H9 (cell line): Measurements from ENCODE around the gene SLC19A1. TPM values are rescaled to one million over a fixed set of nuclear protein-coding genes. Genes with fewer than 3 reads are reported as not detected.

Experiments
- DNase-seq: peaks from one replicate; pipeline ENCODE4 v3.0.0-alpha.2; 2017
- H2AFZ ChIP-seq: one replicate; pipeline ENCODE4 v1.6.1; 2013; ENCODE audit warnings: mild to moderate bottlenecking, low read length, control low read depth, moderate library complexity
- H2AK5ac ChIP-seq: 2 replicates; pipeline ENCODE4 v1.6.1; 2013; ENCODE audit warnings: low read length, control low read depth, mixed read lengths; ENCODE audit not compliant: insufficient read length
- H2BK120ac ChIP-seq: one replicate; pipeline ENCODE4 v1.6.1; 2013; ENCODE audit warnings: low read depth, mild to moderate bottlenecking, low read length, control low read depth, inconsistent platforms; ENCODE audit not compliant: poor library complexity, severe bottlenecking
- H2BK12ac ChIP-seq: 2 replicates; pipeline ENCODE4 v1.6.1; 2013; ENCODE audit warnings: low read length, control low read depth, mixed read lengths, low read depth; ENCODE audit not compliant: insufficient read length
- H2BK15ac ChIP-seq: 2 replicates; pipeline ENCODE4 v1.6.1; 2013; ENCODE audit warnings: low read depth, low read length, control low read depth
- H2BK20ac ChIP-seq: one replicate; pipeline ENCODE4 v1.6.1; 2013; ENCODE audit warnings: low read depth, mild to moderate bottlenecking, low read length, control low read depth, inconsistent platforms; ENCODE audit not compliant: poor library complexity, severe bottlenecking
- H2BK5ac ChIP-seq: 2 replicates; pipeline ENCODE4 v1.6.1; 2013; ENCODE audit warnings: low read length, control low read depth, mixed read lengths; ENCODE audit not compliant: insufficient read length
- H3K14ac ChIP-seq: 2 replicates; pipeline ENCODE4 v1.6.1; 2013; ENCODE audit warnings: low read length, control low read depth; ENCODE audit not compliant: insufficient read depth
- H3K18ac ChIP-seq: 2 replicates; pipeline ENCODE4 v1.6.1; 2013; ENCODE audit warnings: low read depth, mild to moderate bottlenecking, mixed read lengths, low read length, control low read depth; ENCODE audit not compliant: insufficient read length
- H3K23ac ChIP-seq: 2 replicates; pipeline ENCODE4 v1.6.1; 2013; ENCODE audit warnings: low read length, control low read depth, mixed read lengths, low read depth; ENCODE audit not compliant: insufficient read length
- H3K23me2 ChIP-seq: 2 replicates; pipeline ENCODE4 v1.6.1; 2013; ENCODE audit warnings: low read depth, mild to moderate bottlenecking, mixed read lengths, low read length, control low read depth; ENCODE audit not compliant: insufficient read length, poor library complexity, severe bottlenecking
- H3K27ac ChIP-seq: 2 replicates; pipeline ENCODE4 v1.5.1; 2013; ENCODE audit warnings: low read length, control low read depth, mixed read lengths, low read depth; ENCODE audit not compliant: insufficient read length
- H3K27me3 ChIP-seq: 2 replicates; pipeline ENCODE4 v1.6.1; 2013; ENCODE audit warnings: low read length, control low read depth, inconsistent platforms; ENCODE audit not compliant: insufficient read depth
- H3K4ac ChIP-seq: 2 replicates; pipeline ENCODE4 v1.6.1; 2013; ENCODE audit warnings: low read depth, mild to moderate bottlenecking, control low read depth, inconsistent platforms, low read length, moderate library complexity
- H3K4me1 ChIP-seq: 2 replicates; pipeline ENCODE4 v1.6.1; 2013; ENCODE audit warnings: low read length, control low read depth, inconsistent platforms; ENCODE audit not compliant: insufficient read depth
- H3K4me2 ChIP-seq: 2 replicates; pipeline ENCODE4 v1.6.1; 2013; ENCODE audit warnings: low read length, control low read depth, mixed read lengths; ENCODE audit not compliant: insufficient read length, insufficient read depth
- H3K56ac ChIP-seq: 2 replicates; pipeline ENCODE4 v1.6.1; 2013; ENCODE audit warnings: low read depth, mild to moderate bottlenecking, mixed read lengths, low read length, control low read depth; ENCODE audit not compliant: insufficient read length
- H3K79me1 ChIP-seq: 2 replicates; pipeline ENCODE4 v1.6.1; 2013; ENCODE audit warnings: low read depth, mild to moderate bottlenecking, moderate library complexity, low read length, control low read depth, inconsistent platforms; ENCODE audit not compliant: insufficient read depth, poor library complexity, severe bottlenecking
- H3K79me2 ChIP-seq: 2 replicates; pipeline ENCODE4 v1.6.1; 2013; ENCODE audit warnings: low read length, control low read depth, inconsistent platforms; ENCODE audit not compliant: insufficient read depth
- H3K9ac ChIP-seq: 2 replicates; pipeline ENCODE4 v1.6.1; 2013; ENCODE audit warnings: low read length, control low read depth, mixed read lengths; ENCODE audit not compliant: insufficient read length; ENCODE audit errors: extremely low read depth
- H3K9me3 ChIP-seq: one replicate; pipeline ENCODE4 v1.6.1; 2013; ENCODE audit warnings: low read depth, low read length, inconsistent platforms; ENCODE audit not compliant: control insufficient read depth
- H3T11ph ChIP-seq: one replicate; pipeline ENCODE4 v1.6.1; 2013; ENCODE audit warnings: mild to moderate bottlenecking, low read length, control low read depth, inconsistent platforms
- H4K20me1 ChIP-seq: one replicate; pipeline ENCODE4 v1.6.1; 2013; ENCODE audit not compliant: control insufficient read depth, insufficient read length, insufficient read depth
- H4K5ac ChIP-seq: 2 replicates; pipeline ENCODE4 v1.6.1; 2013; ENCODE audit warnings: low read depth, mild to moderate bottlenecking, mixed read lengths, low read length, control low read depth; ENCODE audit not compliant: insufficient read length
- H4K8ac ChIP-seq: replicated peaks from 2 replicates; pipeline ENCODE4 v1.6.1; 2013; ENCODE audit warnings: low read length, control low read depth, mixed read lengths, low read depth; ENCODE audit not compliant: insufficient read length
- H4K91ac ChIP-seq: 2 replicates; pipeline ENCODE4 v1.6.1; 2013; ENCODE audit warnings: low read depth, mild to moderate bottlenecking, moderate library complexity, mixed read lengths, low read length, control low read depth; ENCODE audit not compliant: insufficient read length
- H3K27ac Mint-ChIP-seq, 3 experiments: 2 replicates in 2 of 3; 3 replicates in 1 of 3; pipeline ENCODE4 v1.8.0; 2020 to 2021; ENCODE audit warnings: mixed read lengths in 3 of 3, mild to moderate bottlenecking in 1 of 3, moderate library complexity in 1 of 3
- H3K27me3 Mint-ChIP-seq: 2 replicates; pipeline ENCODE4 v1.8.0; 2021; ENCODE audit warnings: low read depth, mild to moderate bottlenecking, moderate library complexity, mixed read lengths
- H3K36me3 Mint-ChIP-seq, 3 experiments: 2 replicates in 2 of 3; 3 replicates in 1 of 3; pipeline ENCODE4 v1.8.0; 2020 to 2021; ENCODE audit warnings: low read depth in 3 of 3, mixed read lengths in 3 of 3; ENCODE audit not compliant: insufficient read depth in 1 of 3
- H3K4me1 Mint-ChIP-seq, 2 experiments: 2 replicates each; pipeline ENCODE4 v1.8.0; 2020; ENCODE audit warnings: mixed read lengths in 2 of 2
- H3K4me3 Mint-ChIP-seq, 2 experiments: 2 replicates in 1 of 2; 3 replicates in 1 of 2; pipeline ENCODE4 v1.8.0; 2020 to 2021; ENCODE audit warnings: mild to moderate bottlenecking in 2 of 2, mixed read lengths in 2 of 2, moderate library complexity in 1 of 2
- H3K9me3 Mint-ChIP-seq, 2 experiments: 2 replicates in 1 of 2; 3 replicates in 1 of 2; pipeline ENCODE4 v1.8.0; 2020; ENCODE audit warnings: mild to moderate bottlenecking in 2 of 2, mixed read lengths in 2 of 2, moderate library complexity in 1 of 2
- WGBS: extraction: QIAGEN DNeasy Blood & Tissue Kit; methylation state at CpG from one replicate; pipeline ENCODE4 v1.1.7; 2013; ENCODE audit warnings: missing lambda C conversion rate, low lambda C conversion rate, mixed read lengths; ENCODE audit not compliant: insufficient read length; ENCODE audit errors: extremely low coverage; 5-methylcytosine and 5-hydroxymethylcytosine counted together
- total RNA-seq: library from RNA; stranded (reverse); gene quantifications from 2 replicates; pipeline ENCODE4 v1.2.1, GENCODE V29; 2021
- TF ChIP-seq, protein P1 (sequence below): fragments of 200-600 bp; sonication (generic); conservative IDR thresholded peaks from 3 replicates; pipeline ENCODE4 v1.8.0; 2021; ENCODE audit warnings: antibody characterized with exemption, mild to moderate bottlenecking

Gene SLC19A1
- total RNA-seq, 1 experiment from 2014 or later, result 32.4 TPM

- no peaks in the 10 kb centered on the region for H3K23me2 ChIP-seq
- H3K4me1 ChIP-seq, result peaks cover 4% of the 10 kb centered on the region; the same call in 1 of the 2 replicates
- no peak overlapping the region for H2BK5ac ChIP-seq
- no peak overlapping the region for H2AFZ ChIP-seq
- H3K9me3 ChIP-seq, result no peaks in the 10 kb centered on the region
- no peaks in the 10 kb centered on the region for H3K9me3 Mint-ChIP-seq
- no peak overlapping the region for H2AK5ac ChIP-seq
- no peak overlapping the region for H2BK15ac ChIP-seq
- H3K27ac ChIP-seq, result no peak overlapping the region
- H3K56ac ChIP-seq, result no peak overlapping the region
- H3K18ac ChIP-seq, result no peak overlapping the region
- WGBS, result no CpG with 5 or more reads among the region's 14 CpGs
- no peak overlapping the region for H3K23ac ChIP-seq
- peaks cover 2 to 9% of the 10 kb centered on the region in 2 experiments; a peak in 3 of 4 replicates for H3K4me1 Mint-ChIP-seq
- no peaks in the 10 kb centered on the region for H3K36me3 Mint-ChIP-seq
- H2BK20ac ChIP-seq, result no peak overlapping the region
- no peak overlapping the region for H4K8ac ChIP-seq
- no peak overlapping the region for H3K14ac ChIP-seq
- DNase-seq, result no peak
- no peak overlapping the region for H3K4me2 ChIP-seq
- H3T11ph ChIP-seq, result no peak overlapping the region
- no peak overlapping the region for H4K5ac ChIP-seq
- H3K4me3 Mint-ChIP-seq, result no peak overlapping the region
- TF ChIP-seq, protein P1, sequence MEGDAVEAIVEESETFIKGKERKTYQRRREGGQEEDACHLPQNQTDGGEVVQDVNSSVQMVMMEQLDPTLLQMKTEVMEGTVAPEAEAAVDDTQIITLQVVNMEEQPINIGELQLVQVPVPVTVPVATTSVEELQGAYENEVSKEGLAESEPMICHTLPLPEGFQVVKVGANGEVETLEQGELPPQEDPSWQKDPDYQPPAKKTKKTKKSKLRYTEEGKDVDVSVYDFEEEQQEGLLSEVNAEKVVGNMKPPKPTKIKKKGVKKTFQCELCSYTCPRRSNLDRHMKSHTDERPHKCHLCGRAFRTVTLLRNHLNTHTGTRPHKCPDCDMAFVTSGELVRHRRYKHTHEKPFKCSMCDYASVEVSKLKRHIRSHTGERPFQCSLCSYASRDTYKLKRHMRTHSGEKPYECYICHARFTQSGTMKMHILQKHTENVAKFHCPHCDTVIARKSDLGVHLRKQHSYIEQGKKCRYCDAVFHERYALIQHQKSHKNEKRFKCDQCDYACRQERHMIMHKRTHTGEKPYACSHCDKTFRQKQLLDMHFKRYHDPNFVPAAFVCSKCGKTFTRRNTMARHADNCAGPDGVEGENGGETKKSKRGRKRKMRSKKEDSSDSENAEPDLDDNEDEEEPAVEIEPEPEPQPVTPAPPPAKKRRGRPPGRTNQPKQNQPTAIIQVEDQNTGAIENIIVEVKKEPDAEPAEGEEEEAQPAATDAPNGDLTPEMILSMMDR, result no peak
- H3K4ac ChIP-seq, result no peak overlapping the region
- no peak overlapping the region for H3K9ac ChIP-seq
- no peak overlapping the region for H2BK12ac ChIP-seq
- H2BK120ac ChIP-seq, result no peak overlapping the region
- H3K27me3 ChIP-seq, result no peaks in the 10 kb centered on the region
- H3K79me1 ChIP-seq, result no peaks in the 10 kb centered on the region
- no peaks in the 10 kb centered on the region for H3K79me2 ChIP-seq
- H3K27me3 Mint-ChIP-seq, result peaks cover 18% of the 10 kb centered on the region
- H4K91ac ChIP-seq, result no peak overlapping the region
- no peak overlapping the region for H3K27ac Mint-ChIP-seq
- no peaks in the 10 kb centered on the region for H4K20me1 ChIP-seq
These were observed 31.3 kb upstream of the SLC19A1 start for GRCh38 chr21:45573452-45574035.
